Upper lobe of right lung (tissue), 1 donor: ENCODE measurements around the gene TMEM260. TPM values are rescaled to one million over a fixed set of nuclear protein-coding genes. Genes with fewer than 3 reads are reported as not detected.

ENCODE experiments used
- ATAC-seq: fragments of 200-7000 bp; cut with Tn5 transposase; one replicate; pipeline ENCODE4 v1.9.1; 2020; ENCODE audit warnings: mild to moderate bottlenecking, moderate library complexity
- DNase-seq: peaks from one replicate; pipeline ENCODE4 v3.0.0-alpha.2; 2020
- H3K27ac ChIP-seq: fragments of 200-600 bp; one replicate; pipeline ENCODE4 v1.8.0; 2022
- H3K27me3 ChIP-seq: fragments of 200-600 bp; one replicate; pipeline ENCODE4 v1.8.0; 2022; ENCODE audit warnings: mild to moderate bottlenecking
- H3K36me3 ChIP-seq: fragments of 200-600 bp; one replicate; pipeline ENCODE4 v1.8.0; 2022
- H3K4me1 ChIP-seq: fragments of 200-600 bp; one replicate; pipeline ENCODE4 v1.8.0; 2022
- H3K4me3 ChIP-seq: fragments of 200-600 bp; one replicate; pipeline ENCODE4 v1.8.0; 2022; ENCODE audit warnings: mild to moderate bottlenecking
- H3K9me3 ChIP-seq: fragments of 200-600 bp; one replicate; pipeline ENCODE4 v1.8.0; 2022
- CTCF ChIP-seq: fragments of 200-600 bp; IDR thresholded peaks from one replicate; pipeline ENCODE4 v1.8.0; 2022; ENCODE audit warnings: antibody characterized with exemption
- intact Hi-C: fragments of 100-400 bp; cut with DNase I; formaldehyde crosslinking; loops from one replicate; pipeline ENCODE4 v1.11.0; 2022
- total RNA-seq: library from RNA; stranded (reverse); fragmentation: NEBNext Ultra II Directional; extraction: Animal tissue kit (Norgen Biotek cat#: 25700); gene quantifications from one replicate; pipeline ENCODE4 v1.2.1, GENCODE V29; 2021
- donor health status: DM: no; HTN: yes; CAD: no; lungs with severe emphysema.

The TMEM260 gene
- total RNA-seq, 1 donor from 2014 or later = 18.6 TPM

- H3K27me3 ChIP-seq = peaks cover 7% of the 10 kb centered on the region
- intact Hi-C loops = no loop called here
- ATAC-seq = no peak
- no peaks in the 10 kb centered on the region for H3K36me3 ChIP-seq
- no peaks in the 10 kb centered on the region for H3K9me3 ChIP-seq
- no peak for DNase-seq
- no peak for TF ChIP-seq CTCF
- H3K27ac ChIP-seq = no peak overlapping the region
- no peak overlapping the region for H3K4me3 ChIP-seq
- no peaks in the 10 kb centered on the region for H3K4me1 ChIP-seq
These were observed 29.9 kb upstream of the TMEM260 start for GRCh38 chr14:56549721-56550120.

- H3K27ac ChIP-seq = no peak overlapping the region
- DNase-seq (no peak), ATAC-seq (no peak)
These were observed 27.0 kb upstream of the TMEM260 start for GRCh38 chr14:56552615-56553014.

GRCh38 chr14:56554301-56554700, 25.3 kb upstream of the TMEM260 start:
- ATAC-seq (no peak), DNase-seq (no peak)
- Histone ChIP-seq H3K27ac (no peak overlapping the region), H3K9me3 (no peaks in the 10 kb centered on the region), H3K4me1 (no peaks in the 10 kb centered on the region), H3K27me3 (peaks cover 7% of the 10 kb centered on the region), H3K36me3 (no peaks in the 10 kb centered on the region), H3K4me3 (no peak overlapping the region)
- intact Hi-C loops = no loop called here
- TF ChIP-seq CTCF = no peak

More at GRCh38 chr14:56552615-56553014, 27.0 kb upstream of the TMEM260 start:
- H3K4me1 ChIP-seq = no peaks in the 10 kb centered on the region
- H3K36me3 ChIP-seq = no peaks in the 10 kb centered on the region
- intact Hi-C loops = no loop called here
- H3K4me3 ChIP-seq = no peak overlapping the region
- no peak for TF ChIP-seq CTCF
- H3K27me3 ChIP-seq = peaks cover 7% of the 10 kb centered on the region
- H3K9me3 ChIP-seq = no peaks in the 10 kb centered on the region

- no peak overlapping the region for H3K27ac ChIP-seq
- ATAC-seq (peak; percentile 88), DNase-seq (no peak)
- intact Hi-C loops = no loop called here
- H3K36me3 ChIP-seq = no peaks in the 10 kb centered on the region
- H3K27me3 ChIP-seq = peaks cover 7% of the 10 kb centered on the region
- no peaks in the 10 kb centered on the region for H3K9me3 ChIP-seq
- no peak overlapping the region for H3K4me3 ChIP-seq
- peak; percentile 44 for TF ChIP-seq CTCF
- no peaks in the 10 kb centered on the region for H3K4me1 ChIP-seq
These were observed 23.6 kb upstream of the TMEM260 start for GRCh38 chr14:56555921-56556570.

- no peak for DNase-seq
- H3K27ac ChIP-seq = no peak overlapping the region
- no peak for ATAC-seq
- no peak overlapping the region for H3K4me3 ChIP-seq
- no peaks in the 10 kb centered on the region for H3K4me1 ChIP-seq
- no peak for TF ChIP-seq CTCF
- intact Hi-C loops = no loop called here
- H3K27me3 ChIP-seq = peaks cover 4% of the 10 kb centered on the region
- H3K9me3 ChIP-seq = no peaks in the 10 kb centered on the region
- H3K36me3 ChIP-seq = no peaks in the 10 kb centered on the region
These were observed 20.4 kb upstream of the TMEM260 start for GRCh38 chr14:56559182-56559581.

GRCh38 chr14:56561606-56562005, 18.0 kb upstream of the TMEM260 start:
- Histone ChIP-seq H3K27me3 (no peaks in the 10 kb centered on the region), H3K9me3 (no peaks in the 10 kb centered on the region), H3K36me3 (no peaks in the 10 kb centered on the region), H3K27ac (no peak overlapping the region), H3K4me3 (no peak overlapping the region), H3K4me1 (no peaks in the 10 kb centered on the region)
- DNase-seq (no peak), ATAC-seq (no peak)
- intact Hi-C loops = no loop called here
- no peak for TF ChIP-seq CTCF
